Hematopoietic multipotent progenitor cell (in vitro differentiated cells): ENCODE measurements around the gene SYNCRIP. TPM values are rescaled to one million over a fixed set of nuclear protein-coding genes. Genes with fewer than 3 reads are reported as not detected.
"Not testable (repeated sequence)": the region's sequence is repeated elsewhere in the genome, so short reads cannot be mapped to it uniquely, and the experiment has no call there.

Source experiments
- DNase-seq, 3 donors: peaks; one replicate each; pipeline ENCODE4 v3.0.0-alpha.2; 2011 to 2015; ENCODE audit warnings: low read depth in 2 of 3, low spot score in 2 of 3
- total RNA-seq: library from RNA; depleted of rRNA; stranded (reverse); fragments of >200 nt; gene quantifications from one replicate; pipeline ENCODE4 v1.2.3, GENCODE V29; 2012

SYNCRIP gene
- total RNA-seq, result 26.4 TPM

DNA sequence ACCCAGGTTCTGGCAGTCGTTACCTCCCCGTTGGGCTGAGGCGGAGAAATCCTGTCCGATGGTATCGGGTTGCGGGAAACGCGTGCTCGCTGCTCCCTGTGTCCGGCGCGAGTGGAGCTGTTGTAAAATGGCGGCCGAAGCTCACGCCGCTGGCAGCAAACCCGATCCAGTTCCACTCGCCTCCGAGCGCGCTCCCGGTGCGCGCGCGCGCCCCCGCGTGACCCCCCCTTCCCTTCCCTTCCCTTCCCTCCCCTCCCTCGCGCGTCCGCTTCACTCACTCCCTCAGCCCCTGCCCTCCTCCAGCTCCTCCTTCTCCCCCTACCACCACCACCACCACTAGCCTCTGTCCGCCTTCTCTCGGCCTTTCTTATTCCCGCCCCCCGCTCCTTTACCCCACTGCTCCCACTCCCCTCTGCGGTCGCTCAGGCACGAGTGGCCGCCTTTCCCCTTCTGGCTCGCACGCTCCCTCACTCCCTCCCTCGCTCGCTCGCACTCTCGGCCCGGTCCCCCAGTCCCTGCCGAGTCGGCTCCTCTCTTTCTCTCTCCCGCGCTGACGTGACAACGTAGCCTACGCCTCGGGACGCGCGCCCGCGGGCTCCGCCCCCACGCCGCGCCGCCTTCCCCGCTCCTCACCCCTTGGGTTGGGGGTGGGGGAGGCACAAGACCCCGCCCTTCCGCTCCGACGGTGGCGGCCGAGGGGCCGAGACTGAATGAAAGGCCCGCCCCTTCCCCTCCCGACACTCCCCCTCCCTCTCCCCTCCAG, at the start of gene SYNCRIP:
Gene SYNCRIP (minus strand): TSS at position 113 of the 763 bp plus-strand sequence. CDS start 1,447 bp downstream, outside the sequence.
- DNase-seq, result peak; percentile 95 to 99 (median 98)

GRCh38 chr6:85691478-85691877, 48.8 kb upstream of the SYNCRIP start:
- DNase-seq, result no peak

DNA sequence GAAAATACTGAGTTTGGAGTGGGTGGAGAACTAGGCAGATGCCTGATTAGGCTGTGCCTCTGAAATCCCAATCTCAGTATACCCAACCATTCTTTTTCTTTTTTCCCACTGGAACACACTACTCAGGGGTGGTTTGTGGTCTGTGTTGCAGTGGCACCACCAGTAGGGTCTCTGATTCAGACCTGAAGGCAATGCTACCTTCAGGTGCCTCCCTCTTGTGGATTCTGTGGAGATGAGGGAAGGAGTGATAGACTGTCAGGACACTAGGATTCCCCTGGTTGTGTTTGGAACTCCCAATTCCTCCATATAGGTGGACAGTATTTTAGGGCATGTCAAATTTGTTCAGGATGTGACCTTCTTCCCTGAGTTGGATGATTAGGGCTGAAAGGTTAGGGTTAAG, 47.4 kb upstream of the SYNCRIP start:
- no peak for DNase-seq

- no peak for DNase-seq
Measured at GRCh38 chr6:85685713-85686112, 43.0 kb upstream of the SYNCRIP start.

- no peak for DNase-seq
Measured at GRCh38 chr6:85684809-85685171, 42.1 kb upstream of the SYNCRIP start.

DNA sequence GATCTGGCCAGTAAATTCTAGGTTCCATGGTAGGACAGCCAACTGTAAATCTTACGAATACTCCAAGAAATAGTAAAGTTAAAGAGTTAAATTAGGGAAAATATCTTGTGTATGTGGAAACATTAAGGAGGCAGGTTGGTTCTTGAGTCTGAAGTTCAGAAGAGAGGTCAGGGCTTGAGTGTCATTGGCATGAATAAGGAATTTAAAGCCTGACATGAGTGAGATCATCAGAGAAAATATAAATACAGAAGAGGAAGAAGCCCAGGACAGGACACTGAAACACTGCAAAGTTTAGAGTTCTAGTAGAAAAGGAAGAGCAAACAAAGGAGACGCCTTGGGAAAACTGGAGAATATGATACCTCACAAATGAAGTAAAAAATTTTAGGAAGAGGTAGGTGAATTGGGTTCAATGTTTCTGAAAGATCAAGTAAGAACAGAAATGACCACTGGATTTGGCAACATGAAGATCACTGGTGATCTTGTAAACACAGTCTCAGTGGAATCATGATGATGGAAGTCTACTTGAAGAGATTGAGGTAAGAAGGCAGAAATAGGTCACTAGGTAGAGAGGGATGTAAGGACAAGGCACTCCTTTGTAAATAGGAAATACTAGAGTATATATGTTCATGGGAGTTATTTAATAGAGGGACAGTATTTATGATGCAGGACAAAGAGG, 41.6 kb upstream of the SYNCRIP start:
- no peak for DNase-seq

DNA sequence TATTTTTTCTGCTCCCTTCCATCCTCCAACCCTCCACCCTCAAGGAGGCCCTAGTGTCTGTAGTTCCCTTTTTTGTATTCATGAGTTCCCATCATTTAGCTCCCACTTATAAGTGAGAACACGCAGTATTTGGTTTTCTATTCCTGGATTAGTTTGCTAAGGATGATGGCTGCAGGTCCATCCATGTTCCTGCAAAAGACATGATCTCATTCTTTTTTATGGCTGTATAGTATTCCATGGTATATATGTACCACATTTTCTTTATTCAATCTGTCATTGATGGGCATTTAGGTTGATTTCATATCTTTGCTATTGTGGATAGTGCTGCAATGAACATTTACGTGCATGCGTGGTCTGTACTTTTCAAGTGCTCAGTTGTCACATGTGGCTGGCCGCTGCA, 39.2 kb upstream of the SYNCRIP start:
- DNase-seq, result not testable (repeated sequence)

GRCh38 chr6:85680388-85680787, 37.7 kb upstream of the SYNCRIP start:
- no peak for DNase-seq

GRCh38 chr6:85679445-85680123, 36.9 kb upstream of the SYNCRIP start:
- DNase-seq, result no peak

DNA sequence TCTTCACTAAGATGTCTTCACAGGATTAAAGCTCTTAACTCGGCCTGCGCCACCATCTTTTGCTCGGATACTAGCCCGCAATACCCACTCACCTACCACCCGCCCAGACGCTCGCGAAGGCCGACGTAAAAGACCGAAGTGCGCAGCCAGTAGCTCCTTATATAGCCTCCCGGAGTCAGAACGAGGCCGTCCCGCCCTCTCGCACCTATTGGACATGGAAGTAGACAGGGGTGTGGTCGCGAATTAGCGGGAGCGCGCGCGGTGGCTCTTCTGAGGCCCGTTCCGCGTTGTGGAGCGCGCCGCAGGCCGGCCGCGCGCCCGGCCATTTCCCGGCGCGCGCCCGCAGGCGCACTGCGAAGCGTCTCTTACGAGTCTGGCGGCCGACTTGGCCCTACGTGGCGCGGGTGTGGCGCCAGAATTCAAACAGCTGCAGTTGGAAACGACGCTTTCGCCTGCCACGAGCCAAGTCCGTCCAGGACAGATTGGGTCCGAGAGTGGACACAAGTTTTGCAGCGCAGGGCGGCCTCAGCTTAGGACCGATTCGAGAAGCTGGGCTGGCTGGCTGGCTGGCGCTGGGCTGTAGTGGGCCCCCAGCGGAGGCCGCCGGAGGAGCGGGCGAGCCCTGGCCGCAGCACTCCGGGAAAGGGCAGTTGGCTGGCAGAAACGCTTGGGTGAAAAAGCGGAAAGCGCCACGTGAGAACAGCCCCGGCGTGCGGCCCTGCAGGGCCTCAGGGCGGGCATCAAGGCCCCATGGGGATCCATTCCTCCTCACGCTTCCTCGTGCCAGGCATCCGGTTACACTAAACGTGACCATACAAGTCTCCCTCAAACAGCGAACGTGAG, 36.1 kb upstream of the SYNCRIP start:
- peak; percentile 99 for DNase-seq

GRCh38 chr6:85678026-85678601, 35.4 kb upstream of the SYNCRIP start:
- DNase-seq, result no peak

DNA sequence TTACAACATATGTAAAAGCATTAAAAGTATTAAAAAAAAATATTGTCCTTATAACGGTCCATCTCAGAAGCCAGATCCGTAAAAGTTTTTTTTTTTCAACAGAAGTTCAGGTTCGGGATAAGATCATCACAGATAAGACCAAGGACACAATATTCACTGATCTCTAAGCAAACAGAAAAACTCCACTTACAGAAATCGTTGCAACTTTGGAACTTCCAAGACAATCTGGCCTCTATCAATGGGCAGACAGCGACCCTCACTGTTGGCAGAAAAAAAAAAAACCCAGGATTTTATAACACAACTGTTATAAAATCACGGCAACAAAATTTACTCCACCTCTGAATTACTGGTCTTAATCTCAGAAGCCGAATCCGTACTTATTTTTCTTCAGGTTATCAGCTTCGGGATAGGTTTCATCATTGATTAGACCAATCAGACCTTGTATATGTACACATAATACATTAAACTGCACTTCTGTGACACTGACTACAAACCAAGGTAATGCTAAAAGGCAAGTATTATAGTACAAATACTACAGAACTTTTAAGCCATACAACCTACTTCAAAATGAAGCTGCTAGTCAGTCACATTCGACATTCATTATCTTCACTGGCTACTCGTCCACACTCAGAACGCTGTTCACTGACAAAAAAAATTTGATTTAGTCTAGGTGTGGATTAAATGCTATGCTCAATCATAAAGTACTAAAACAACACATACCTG, 34.7 kb upstream of the SYNCRIP start:
- peak in 2 of 3 donors; percentile 33 to 69 for DNase-seq

DNA sequence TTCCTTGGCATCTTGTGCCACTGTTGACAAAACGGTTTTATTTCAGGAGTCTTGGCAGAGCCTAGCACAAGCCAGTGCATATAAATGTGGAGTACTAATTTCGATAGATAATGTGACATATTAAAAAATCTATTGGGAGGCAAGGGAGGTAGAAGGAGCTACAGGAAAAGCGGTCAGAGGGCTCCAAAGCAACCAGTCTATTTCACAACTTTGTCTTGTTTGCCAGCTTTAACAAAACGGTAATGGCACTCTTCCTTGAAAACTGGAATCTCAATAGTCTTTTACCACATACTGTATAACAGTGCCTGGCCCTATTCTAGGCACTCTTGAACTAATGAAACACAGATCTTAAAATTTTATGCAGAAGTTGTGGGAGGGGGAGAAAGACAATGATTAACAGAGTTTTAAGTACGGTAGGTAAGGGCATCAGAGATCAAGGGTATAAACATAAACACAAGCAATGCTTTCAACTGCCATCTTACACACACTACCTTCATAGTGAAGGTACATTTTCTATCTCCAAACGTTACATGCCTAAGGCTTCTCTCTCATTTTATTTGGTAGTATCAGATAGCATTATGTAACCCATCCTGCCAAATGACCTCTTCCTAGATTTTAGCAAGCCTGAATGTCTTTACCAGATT, 33.5 kb upstream of the SYNCRIP start:
- no peak for DNase-seq

DNA sequence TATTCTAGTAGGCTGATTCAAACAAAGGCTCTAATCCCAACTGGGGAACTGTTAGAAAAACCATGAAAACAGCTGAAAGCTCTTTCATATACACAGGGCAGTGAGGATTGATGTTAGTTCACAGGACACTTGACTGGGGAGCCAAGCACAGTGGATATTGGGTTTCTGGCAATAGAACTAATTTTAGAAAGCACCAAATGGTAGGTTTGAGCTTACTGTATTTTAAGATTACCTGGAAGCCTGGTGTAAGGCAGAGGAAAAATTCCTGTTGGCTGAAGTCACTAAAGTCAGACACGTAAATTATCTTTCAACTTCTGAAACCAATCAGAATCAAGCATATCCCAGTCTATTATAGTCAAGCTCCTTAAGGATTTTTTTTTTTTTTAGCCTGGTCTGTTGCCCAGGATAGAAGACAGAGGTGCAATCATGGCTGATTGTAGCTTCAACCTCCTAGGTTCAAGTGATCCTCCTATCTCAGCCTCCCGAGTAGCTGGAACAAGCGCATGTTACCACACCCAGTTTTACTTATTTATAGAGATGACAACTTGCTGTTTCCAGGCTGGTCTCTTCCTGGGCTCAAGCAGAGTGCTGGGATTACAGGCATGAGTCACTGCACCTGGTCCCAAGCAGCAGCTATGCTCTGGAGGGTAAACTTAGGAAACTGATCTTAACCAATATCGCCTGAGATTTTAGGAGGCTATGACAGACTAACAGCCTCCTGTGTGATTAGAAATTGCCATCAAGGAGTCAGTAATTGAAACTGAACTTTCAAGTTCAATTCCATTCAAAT, 32.5 kb upstream of the SYNCRIP start:
- DNase-seq, result no peak

- no peak for DNase-seq
Measured at GRCh38 chr6:85674604-85675003, 31.9 kb upstream of the SYNCRIP start.

- no peak for DNase-seq
Measured at GRCh38 chr6:85673198-85674139, 30.8 kb upstream of the SYNCRIP start.

DNA sequence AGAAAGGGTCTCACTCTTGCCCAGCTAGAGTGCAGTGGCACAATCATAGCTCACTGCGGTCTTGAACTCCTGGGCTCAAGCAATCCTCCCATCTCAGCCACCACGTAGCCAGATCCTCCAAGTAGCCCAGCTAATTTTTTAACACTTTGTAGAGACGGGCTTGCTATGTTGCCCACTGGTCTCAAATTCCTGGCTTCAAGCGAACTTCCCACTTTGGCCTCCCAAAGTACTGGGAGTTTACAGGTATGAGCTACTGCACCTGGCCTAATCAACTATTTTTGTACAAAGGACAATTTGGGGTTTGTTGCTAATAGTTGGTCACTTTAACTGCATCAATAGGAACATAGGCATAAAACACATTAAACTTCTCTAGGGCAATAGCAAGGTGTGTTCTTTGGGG, 29.9 kb upstream of the SYNCRIP start:
- no peak for DNase-seq
